ENCODE measurements around the gene SLC7A11.

The SLC7A11 gene

GRCh38 chr4:138262030-138262429 lies 19.9 kb upstream of the SLC7A11 start:
- ChIA-PET CTCF (no interaction called here), POLR2A (no interaction called here)
- no peak for TF ChIP-seq BHLHE40 (IDR thresholded peaks at IDR 0.05; ENCODE audit: borderline replicate concordance)
- no peak for TF ChIP-seq ARNT (IDR thresholded peaks at IDR 0.05)
- TF ChIP-seq L3MBTL2 (conservative IDR thresholded peaks at IDR 0.05): no peak
- no peak for TF ChIP-seq HDGF (IDR thresholded peaks at IDR 0.05; ENCODE audit: borderline replicate concordance)
- TF ChIP-seq LEF1 (IDR thresholded peaks at IDR 0.05; ENCODE audit: borderline replicate concordance): no peak
- no peak for TF ChIP-seq NFRKB (IDR thresholded peaks at IDR 0.05)
- no peak for TF ChIP-seq FOXK2 (IDR thresholded peaks at IDR 0.05)
- no peak for TF ChIP-seq FOXM1 (IDR thresholded peaks at IDR 0.05; ENCODE audit: borderline replicate concordance)
- no peak for DNase-seq (ENCODE audit: extremely low spot score)

- ChIA-PET CTCF (no interaction called here), POLR2A (no interaction called here)
- TF ChIP-seq HDGF (IDR thresholded peaks at IDR 0.05; ENCODE audit: borderline replicate concordance) (no peak), L3MBTL2 (conservative IDR thresholded peaks at IDR 0.05) (no peak), FOXA1 (IDR thresholded peaks at IDR 0.05) (no peak), LEF1 (IDR thresholded peaks at IDR 0.05; ENCODE audit: borderline replicate concordance) (no peak), TARDBP (IDR thresholded peaks at IDR 0.05) (no peak), CTBP1 (IDR thresholded peaks at IDR 0.05; ENCODE audit: borderline replicate concordance) (no peak), SUZ12 (IDR thresholded peaks at IDR 0.05) (no peak), FOXM1 (IDR thresholded peaks at IDR 0.05; ENCODE audit: borderline replicate concordance) (no peak), SP1 (IDR thresholded peaks at IDR 0.05) (no peak), ZNF384 (IDR thresholded peaks at IDR 0.05) (no peak), ELF4 (IDR thresholded peaks at IDR 0.05) (no peak), BHLHE40 (IDR thresholded peaks at IDR 0.05; ENCODE audit: borderline replicate concordance) (no peak), ARNT (IDR thresholded peaks at IDR 0.05) (no peak), FOXK2 (IDR thresholded peaks at IDR 0.05) (no peak), NFRKB (IDR thresholded peaks at IDR 0.05) (no peak)
- TF ChIP-seq, protein P1, sequence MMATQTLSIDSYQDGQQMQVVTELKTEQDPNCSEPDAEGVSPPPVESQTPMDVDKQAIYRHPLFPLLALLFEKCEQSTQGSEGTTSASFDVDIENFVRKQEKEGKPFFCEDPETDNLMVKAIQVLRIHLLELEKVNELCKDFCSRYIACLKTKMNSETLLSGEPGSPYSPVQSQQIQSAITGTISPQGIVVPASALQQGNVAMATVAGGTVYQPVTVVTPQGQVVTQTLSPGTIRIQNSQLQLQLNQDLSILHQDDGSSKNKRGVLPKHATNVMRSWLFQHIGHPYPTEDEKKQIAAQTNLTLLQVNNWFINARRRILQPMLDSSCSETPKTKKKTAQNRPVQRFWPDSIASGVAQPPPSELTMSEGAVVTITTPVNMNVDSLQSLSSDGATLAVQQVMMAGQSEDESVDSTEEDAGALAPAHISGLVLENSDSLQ (IDR thresholded peaks at IDR 0.05): no peak
- DNase-seq (ENCODE audit: extremely low spot score): no peak
Observed at GRCh38 chr4:138259824-138260223, 17.7 kb upstream of the SLC7A11 start.

DNA sequence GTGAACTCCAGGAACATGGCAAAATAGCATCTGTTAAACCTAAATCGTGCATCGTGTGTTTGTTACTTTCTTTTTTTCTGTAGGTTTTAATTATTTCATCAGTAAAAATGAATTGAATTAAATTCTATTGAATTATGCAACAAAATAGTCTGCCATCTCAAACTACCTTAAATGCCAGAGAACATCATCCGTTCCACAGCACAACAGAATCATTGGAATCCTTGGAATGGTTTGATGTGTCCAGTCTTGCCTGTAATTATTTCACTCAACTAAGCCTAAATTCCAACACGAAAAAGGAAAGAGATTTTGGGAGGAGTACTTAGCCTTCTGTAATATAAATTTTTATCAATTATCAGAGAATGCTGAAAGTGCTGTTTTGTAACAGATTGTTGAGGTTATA lies 17.1 kb upstream of the SLC7A11 start:
- ChIA-PET CTCF (no interaction called here), POLR2A (no interaction called here)
- no peak for DNase-seq (ENCODE audit: extremely low spot score)
- TF ChIP-seq ARNT (IDR thresholded peaks at IDR 0.05) (no peak), SUZ12 (IDR thresholded peaks at IDR 0.05) (no peak), SP1 (IDR thresholded peaks at IDR 0.05) (no peak), CTBP1 (IDR thresholded peaks at IDR 0.05; ENCODE audit: borderline replicate concordance) (no peak), NFRKB (IDR thresholded peaks at IDR 0.05) (no peak), HDGF (IDR thresholded peaks at IDR 0.05; ENCODE audit: borderline replicate concordance) (no peak), FOXA1 (IDR thresholded peaks at IDR 0.05) (no peak), FOXK2 (IDR thresholded peaks at IDR 0.05) (no peak), ELF4 (IDR thresholded peaks at IDR 0.05) (no peak), FOXM1 (IDR thresholded peaks at IDR 0.05; ENCODE audit: borderline replicate concordance) (no peak), TARDBP (IDR thresholded peaks at IDR 0.05) (no peak), L3MBTL2 (conservative IDR thresholded peaks at IDR 0.05) (no peak), LEF1 (IDR thresholded peaks at IDR 0.05; ENCODE audit: borderline replicate concordance) (no peak), ZNF384 (IDR thresholded peaks at IDR 0.05) (no peak), BHLHE40 (IDR thresholded peaks at IDR 0.05; ENCODE audit: borderline replicate concordance) (no peak)
- TF ChIP-seq, protein P1 (IDR thresholded peaks at IDR 0.05): no peak

DNA sequence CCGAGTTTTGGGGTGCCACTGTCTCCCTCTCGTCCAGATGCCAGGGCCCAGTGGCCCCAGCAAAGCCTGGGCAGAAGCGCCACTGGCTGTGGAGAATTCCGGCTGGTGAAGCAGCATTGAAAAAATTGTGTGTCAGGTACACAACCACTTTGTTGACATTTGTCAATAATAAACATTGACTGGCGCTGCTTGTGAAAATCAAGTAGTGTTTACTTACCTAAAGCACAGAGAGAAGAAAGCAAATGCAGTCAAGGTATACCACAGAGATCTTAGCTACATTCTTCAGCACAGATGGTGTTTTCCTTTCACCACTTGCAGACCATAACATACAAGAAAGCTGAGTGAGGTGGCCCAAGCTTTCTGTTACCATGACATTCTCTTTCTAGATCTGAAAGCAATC lies 14.5 kb upstream of the SLC7A11 start:
- POLR2A ChIA-PET: no interaction called here
- no peak for DNase-seq (ENCODE audit: extremely low spot score)
- no peak for TF ChIP-seq ARNT (IDR thresholded peaks at IDR 0.05)
- no peak for TF ChIP-seq ELF4 (IDR thresholded peaks at IDR 0.05)
- no peak for TF ChIP-seq L3MBTL2 (conservative IDR thresholded peaks at IDR 0.05)
- TF ChIP-seq NFRKB (IDR thresholded peaks at IDR 0.05): no peak
- TF ChIP-seq ZNF384 (IDR thresholded peaks at IDR 0.05): no peak
- no peak for TF ChIP-seq FOXK2 (IDR thresholded peaks at IDR 0.05)
- TF ChIP-seq, protein P1 (IDR thresholded peaks at IDR 0.05): no peak
- TF ChIP-seq TARDBP (IDR thresholded peaks at IDR 0.05): no peak
- no peak for TF ChIP-seq BHLHE40 (IDR thresholded peaks at IDR 0.05; ENCODE audit: borderline replicate concordance)
- TF ChIP-seq HDGF (IDR thresholded peaks at IDR 0.05; ENCODE audit: borderline replicate concordance): no peak
- TF ChIP-seq LEF1 (IDR thresholded peaks at IDR 0.05; ENCODE audit: borderline replicate concordance): no peak
- no peak for TF ChIP-seq SP1 (IDR thresholded peaks at IDR 0.05)
- no peak for TF ChIP-seq SUZ12 (IDR thresholded peaks at IDR 0.05)
- no peak for TF ChIP-seq FOXM1 (IDR thresholded peaks at IDR 0.05; ENCODE audit: borderline replicate concordance)
- TF ChIP-seq CTBP1 (IDR thresholded peaks at IDR 0.05; ENCODE audit: borderline replicate concordance): no peak
- no peak for TF ChIP-seq FOXA1 (IDR thresholded peaks at IDR 0.05)
- CTCF ChIA-PET: interaction anchor here (0.6 kb wide), 1 partner anchor 616 kb away, joined by 5 read pairs; no protein-coding TSS in a partner anchor

DNA sequence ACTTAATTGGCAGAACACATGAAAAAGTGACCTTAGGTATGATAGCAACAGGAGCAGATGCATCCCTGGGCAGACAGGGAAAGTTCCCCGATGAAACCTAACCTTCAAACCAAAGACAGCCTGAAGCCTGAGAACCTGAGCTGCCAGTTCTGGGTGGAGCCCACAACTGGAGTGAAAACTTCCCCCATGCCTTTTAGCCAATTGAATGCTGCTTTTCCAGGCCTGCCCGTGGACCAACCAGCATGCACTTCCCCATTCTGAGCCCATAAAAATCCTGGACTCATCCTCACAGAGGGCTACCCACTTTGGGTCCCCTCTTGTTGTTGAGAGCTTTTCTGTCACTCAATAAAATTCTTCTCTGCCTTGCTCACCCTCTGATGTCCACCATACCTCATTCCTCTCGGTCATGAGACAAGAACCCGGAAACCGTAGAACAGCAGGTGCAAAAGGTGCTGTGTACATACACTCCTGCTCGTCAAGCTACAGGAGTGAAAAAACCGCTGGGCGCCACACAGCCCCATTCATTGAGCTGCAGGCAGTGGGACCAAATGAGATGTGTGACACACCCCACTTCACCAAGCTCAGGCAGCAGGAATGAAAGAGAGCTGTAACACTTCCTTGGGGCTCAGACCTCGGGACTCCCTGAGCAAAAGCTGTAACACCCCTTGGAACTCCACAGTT lies 13.9 kb upstream of the SLC7A11 start:
- ChIA-PET POLR2A (no interaction called here), CTCF (no interaction called here)
- DNase-seq (ENCODE audit: extremely low spot score): no peak
- TF ChIP-seq ELF4 (IDR thresholded peaks at IDR 0.05): no peak
- TF ChIP-seq, protein P1 (IDR thresholded peaks at IDR 0.05): no peak
- TF ChIP-seq SUZ12 (IDR thresholded peaks at IDR 0.05): no peak
- TF ChIP-seq ARNT (IDR thresholded peaks at IDR 0.05): no peak
- TF ChIP-seq LEF1 (IDR thresholded peaks at IDR 0.05; ENCODE audit: borderline replicate concordance): no peak
